ENCODE results near the gene GGCX. TPM values are rescaled to one million over a fixed set of nuclear protein-coding genes. Genes with fewer than 3 reads are reported as not detected.

The GGCX gene
- total and polyA plus RNA-seq, 2 of the 13 experiments (the other 11 are each of a cell fraction or from before 2014, with no cell fraction given), result 72.5 to 103 TPM

DNA sequence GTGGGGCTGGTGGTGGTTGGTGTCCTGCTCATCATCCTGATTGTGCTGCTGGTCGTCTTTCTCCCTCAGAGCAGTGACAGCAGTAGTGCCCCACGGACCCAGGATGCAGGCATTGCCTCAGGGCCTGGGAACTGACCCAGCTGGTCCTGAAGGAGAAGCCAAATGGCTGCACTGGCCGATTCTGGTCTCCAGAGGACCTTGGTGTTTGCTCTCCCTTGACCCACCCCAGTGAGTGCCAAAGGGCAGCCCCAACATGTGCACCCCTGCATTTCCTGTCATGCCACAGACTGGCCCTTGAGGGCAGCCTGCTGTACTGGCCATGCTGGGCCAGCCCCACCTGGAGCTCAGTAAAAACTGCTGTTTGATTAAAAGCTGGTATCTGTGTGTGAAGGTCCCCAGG is 31.7 kb upstream of the GGCX start (continued):
- TF ChIP-seq PRDM10 (CRISPR knock-in tag; IDR thresholded peaks at IDR 0.05; ENCODE audit: low read depth), result 0 out of 2 replicates have a peak, but pooled peaks have one; percentile 23
- no peak for TF ChIP-seq ZC3H13 (CRISPR knock-in tag; IDR thresholded peaks at IDR 0.05)
- 0 out of 2 replicates have a peak, but pooled peaks have one; percentile 33 for TF ChIP-seq ZNF331 (CRISPR knock-in tag; IDR thresholded peaks at IDR 0.05)
- TF ChIP-seq, protein P1, sequence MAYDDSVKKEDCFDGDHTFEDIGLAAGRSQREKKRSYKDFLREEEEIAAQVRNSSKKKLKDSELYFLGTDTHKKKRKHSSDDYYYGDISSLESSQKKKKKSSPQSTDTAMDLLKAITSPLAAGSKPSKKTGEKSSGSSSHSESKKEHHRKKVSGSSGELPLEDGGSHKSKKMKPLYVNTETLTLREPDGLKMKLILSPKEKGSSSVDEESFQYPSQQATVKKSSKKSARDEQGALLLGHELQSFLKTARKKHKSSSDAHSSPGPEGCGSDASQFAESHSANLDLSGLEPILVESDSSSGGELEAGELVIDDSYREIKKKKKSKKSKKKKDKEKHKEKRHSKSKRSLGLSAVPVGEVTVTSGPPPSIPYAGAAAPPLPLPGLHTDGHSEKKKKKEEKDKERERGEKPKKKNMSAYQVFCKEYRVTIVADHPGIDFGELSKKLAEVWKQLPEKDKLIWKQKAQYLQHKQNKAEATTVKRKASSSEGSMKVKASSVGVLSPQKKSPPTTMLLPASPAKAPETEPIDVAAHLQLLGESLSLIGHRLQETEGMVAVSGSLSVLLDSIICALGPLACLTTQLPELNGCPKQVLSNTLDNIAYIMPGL (CRISPR knock-in tag; IDR thresholded peaks at IDR 0.05; ENCODE audit: borderline replicate concordance in 1 of 2, low read depth in 1 of 2), result peak in 1 of 2 experiments; percentile 36; a peak in 1 of 4 replicates
- TF ChIP-seq ZNF562 (CRISPR knock-in tag; IDR thresholded peaks at IDR 0.05; ENCODE audit: borderline replicate concordance), result no peak
- no peak for TF ChIP-seq ZNF468 (CRISPR knock-in tag; IDR thresholded peaks at IDR 0.05)
- 0 out of 2 replicates have a peak, but pooled peaks have one; percentile 48 for TF ChIP-seq ZNF564 (CRISPR knock-in tag; IDR thresholded peaks at IDR 0.05)
- TF ChIP-seq, protein P2, sequence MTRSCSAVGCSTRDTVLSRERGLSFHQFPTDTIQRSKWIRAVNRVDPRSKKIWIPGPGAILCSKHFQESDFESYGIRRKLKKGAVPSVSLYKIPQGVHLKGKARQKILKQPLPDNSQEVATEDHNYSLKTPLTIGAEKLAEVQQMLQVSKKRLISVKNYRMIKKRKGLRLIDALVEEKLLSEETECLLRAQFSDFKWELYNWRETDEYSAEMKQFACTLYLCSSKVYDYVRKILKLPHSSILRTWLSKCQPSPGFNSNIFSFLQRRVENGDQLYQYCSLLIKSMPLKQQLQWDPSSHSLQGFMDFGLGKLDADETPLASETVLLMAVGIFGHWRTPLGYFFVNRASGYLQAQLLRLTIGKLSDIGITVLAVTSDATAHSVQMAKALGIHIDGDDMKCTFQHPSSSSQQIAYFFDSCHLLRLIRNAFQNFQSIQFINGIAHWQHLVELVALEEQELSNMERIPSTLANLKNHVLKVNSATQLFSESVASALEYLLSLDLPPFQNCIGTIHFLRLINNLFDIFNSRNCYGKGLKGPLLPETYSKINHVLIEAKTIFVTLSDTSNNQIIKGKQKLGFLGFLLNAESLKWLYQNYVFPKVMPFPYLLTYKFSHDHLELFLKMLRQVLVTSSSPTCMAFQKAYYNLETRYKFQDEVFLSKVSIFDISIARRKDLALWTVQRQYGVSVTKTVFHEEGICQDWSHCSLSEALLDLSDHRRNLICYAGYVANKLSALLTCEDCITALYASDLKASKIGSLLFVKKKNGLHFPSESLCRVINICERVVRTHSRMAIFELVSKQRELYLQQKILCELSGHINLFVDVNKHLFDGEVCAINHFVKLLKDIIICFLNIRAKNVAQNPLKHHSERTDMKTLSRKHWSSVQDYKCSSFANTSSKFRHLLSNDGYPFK (CRISPR knock-in tag; IDR thresholded peaks at IDR 0.05; ENCODE audit: borderline replicate concordance), result no peak
- no peak for TF ChIP-seq KDM5A (IDR thresholded peaks at IDR 0.05; ENCODE audit: borderline replicate concordance, low read length)
- TF ChIP-seq AKNA (CRISPR knock-in tag; IDR thresholded peaks at IDR 0.05; ENCODE audit: borderline replicate concordance), result no peak
- no peak for TF ChIP-seq GABPA (IDR thresholded peaks at IDR 0.05; ENCODE audit: low read depth, low read length)
- TF ChIP-seq GABPA (CRISPR knock-in tag; IDR thresholded peaks at IDR 0.05; ENCODE audit: low read depth), result peak; percentile 37; the same call in 1 of the 2 replicates
- TF ChIP-seq REL (CRISPR knock-in tag; conservative IDR thresholded peaks at IDR 0.05), result no peak
- no peak for TF ChIP-seq FOXM1 (CRISPR knock-in tag; IDR thresholded peaks at IDR 0.05)
- peak; percentile 82 for TF ChIP-seq RXRA (CRISPR knock-in tag; IDR thresholded peaks at IDR 0.05)

Data from HepG2 (cell line).